Progenitor cell of endocrine pancreas (in vitro differentiated cells): ENCODE results near the gene MVK. TPM values are rescaled to one million over a fixed set of nuclear protein-coding genes. Genes with fewer than 3 reads are reported as not detected.
"Not testable (repeated sequence)": the region's sequence is repeated elsewhere in the genome, so short reads cannot be mapped to it uniquely, and the experiment has no call there.

ENCODE experiments used
- DNase-seq: peaks from one replicate; pipeline ENCODE4 v3.0.0; 2021; ENCODE audit warnings: low spot score; ENCODE audit not compliant: unreplicated experiment
- H3K27ac Mint-ChIP-seq: 2 replicates; pipeline ENCODE4 v1.8.0; 2021; ENCODE audit warnings: mild to moderate bottlenecking, moderate library complexity, mixed read lengths
- H3K27me3 Mint-ChIP-seq: 2 replicates; pipeline ENCODE4 v1.8.0; 2021; ENCODE audit warnings: mixed read lengths
- H3K36me3 Mint-ChIP-seq: 2 replicates; pipeline ENCODE4 v1.8.0; 2022; ENCODE audit warnings: mixed read lengths; ENCODE audit not compliant: insufficient read depth
- H3K4me1 Mint-ChIP-seq: 2 replicates; pipeline ENCODE4 v1.8.0; 2021; ENCODE audit warnings: low read depth, mixed read lengths
- H3K4me3 Mint-ChIP-seq: 2 replicates; pipeline ENCODE4 v1.8.0; 2021; ENCODE audit warnings: low read depth, mild to moderate bottlenecking, moderate library complexity, mixed read lengths
- H3K9me3 Mint-ChIP-seq: 2 replicates; pipeline ENCODE4 v1.8.0; 2021; ENCODE audit warnings: low read depth, mixed read lengths
- CTCF ChIP-seq: fragments of 200-600 bp; sonication (generic); IDR thresholded peaks from one replicate; pipeline ENCODE4 v1.5.0; 2021; ENCODE audit warnings: antibody characterized with exemption, mild to moderate bottlenecking; ENCODE audit not compliant: unreplicated experiment
- total RNA-seq: library from RNA; stranded (reverse); gene quantifications from 2 replicates; pipeline ENCODE4 v1.2.1, GENCODE V29; 2021

The MVK gene
- total RNA-seq, 1 donor from 2014 or later: 33.3 TPM

- H3K27ac Mint-ChIP-seq: no peak overlapping the region
- H3K36me3 Mint-ChIP-seq: peaks cover 2% of the 10 kb centered on the region
- peaks cover 17% of the 10 kb centered on the region for H3K27me3 Mint-ChIP-seq
- DNase-seq: no peak
- TF ChIP-seq CTCF: no peak
- peaks cover 6% of the 10 kb centered on the region for H3K4me1 Mint-ChIP-seq
- H3K4me3 Mint-ChIP-seq: no peak overlapping the region
- no peaks in the 10 kb centered on the region for H3K9me3 Mint-ChIP-seq
Observed at GRCh38 chr12:109600995-109601394, 27.4 kb downstream of the MVK start.

GRCh38 chr12:109601557-109601956 is 28.0 kb downstream of the MVK start:
- no peak for DNase-seq
- H3K36me3 Mint-ChIP-seq: peaks cover 2% of the 10 kb centered on the region
- peaks cover 17% of the 10 kb centered on the region for H3K27me3 Mint-ChIP-seq
- no peak overlapping the region for H3K27ac Mint-ChIP-seq
- H3K9me3 Mint-ChIP-seq: no peaks in the 10 kb centered on the region
- no peak for TF ChIP-seq CTCF
- no peak overlapping the region for H3K4me3 Mint-ChIP-seq
- H3K4me1 Mint-ChIP-seq: peaks cover 6% of the 10 kb centered on the region

- not testable (repeated sequence) for H3K36me3 Mint-ChIP-seq, H3K4me1 Mint-ChIP-seq, H3K4me3 Mint-ChIP-seq, H3K9me3 Mint-ChIP-seq, DNase-seq, H3K27ac Mint-ChIP-seq
- peaks cover 17% of the 10 kb centered on the region for H3K27me3 Mint-ChIP-seq
Observed at GRCh38 chr12:109602132-109602531, 28.5 kb downstream of the MVK start.

GRCh38 chr12:109604132-109604585 is 30.6 kb downstream of the MVK start:
- H3K4me3 Mint-ChIP-seq: no peak overlapping the region
- H3K4me1 Mint-ChIP-seq: peaks cover 6% of the 10 kb centered on the region
- no peaks in the 10 kb centered on the region for H3K36me3 Mint-ChIP-seq
- no peak for DNase-seq
- no peak overlapping the region for H3K27ac Mint-ChIP-seq
- no peaks in the 10 kb centered on the region for H3K9me3 Mint-ChIP-seq
- TF ChIP-seq CTCF: no peak
- H3K27me3 Mint-ChIP-seq: peaks cover 23% of the 10 kb centered on the region

- Mint-ChIP-seq H3K27me3 (peaks cover 30% of the 10 kb centered on the region), H3K4me3 (no peak overlapping the region), H3K9me3 (no peaks in the 10 kb centered on the region), H3K27ac (no peak overlapping the region), H3K36me3 (no peaks in the 10 kb centered on the region), H3K4me1 (peaks cover 6% of the 10 kb centered on the region)
- no peak for TF ChIP-seq CTCF
- DNase-seq: no peak
Observed at GRCh38 chr12:109605016-109605415, 31.4 kb downstream of the MVK start.

- H3K9me3 Mint-ChIP-seq: no peaks in the 10 kb centered on the region
- DNase-seq: no peak
- no peak overlapping the region for H3K4me3 Mint-ChIP-seq
- H3K27me3 Mint-ChIP-seq: peaks cover 32% of the 10 kb centered on the region
- no peaks in the 10 kb centered on the region for H3K36me3 Mint-ChIP-seq
- no peak for TF ChIP-seq CTCF
- peaks cover 6% of the 10 kb centered on the region for H3K4me1 Mint-ChIP-seq
- no peak overlapping the region for H3K27ac Mint-ChIP-seq
Observed at GRCh38 chr12:109605599-109606228, 32.1 kb downstream of the MVK start.
